Glomerular visceral epithelial cell (primary cell): ENCODE measurements around the gene FREM2.

Experiments used
- DNase-seq: peaks from one replicate; pipeline ENCODE4 v3.0.0-alpha.2; 2016; ENCODE audit errors: extremely low spot score

Gene FREM2, protein sequence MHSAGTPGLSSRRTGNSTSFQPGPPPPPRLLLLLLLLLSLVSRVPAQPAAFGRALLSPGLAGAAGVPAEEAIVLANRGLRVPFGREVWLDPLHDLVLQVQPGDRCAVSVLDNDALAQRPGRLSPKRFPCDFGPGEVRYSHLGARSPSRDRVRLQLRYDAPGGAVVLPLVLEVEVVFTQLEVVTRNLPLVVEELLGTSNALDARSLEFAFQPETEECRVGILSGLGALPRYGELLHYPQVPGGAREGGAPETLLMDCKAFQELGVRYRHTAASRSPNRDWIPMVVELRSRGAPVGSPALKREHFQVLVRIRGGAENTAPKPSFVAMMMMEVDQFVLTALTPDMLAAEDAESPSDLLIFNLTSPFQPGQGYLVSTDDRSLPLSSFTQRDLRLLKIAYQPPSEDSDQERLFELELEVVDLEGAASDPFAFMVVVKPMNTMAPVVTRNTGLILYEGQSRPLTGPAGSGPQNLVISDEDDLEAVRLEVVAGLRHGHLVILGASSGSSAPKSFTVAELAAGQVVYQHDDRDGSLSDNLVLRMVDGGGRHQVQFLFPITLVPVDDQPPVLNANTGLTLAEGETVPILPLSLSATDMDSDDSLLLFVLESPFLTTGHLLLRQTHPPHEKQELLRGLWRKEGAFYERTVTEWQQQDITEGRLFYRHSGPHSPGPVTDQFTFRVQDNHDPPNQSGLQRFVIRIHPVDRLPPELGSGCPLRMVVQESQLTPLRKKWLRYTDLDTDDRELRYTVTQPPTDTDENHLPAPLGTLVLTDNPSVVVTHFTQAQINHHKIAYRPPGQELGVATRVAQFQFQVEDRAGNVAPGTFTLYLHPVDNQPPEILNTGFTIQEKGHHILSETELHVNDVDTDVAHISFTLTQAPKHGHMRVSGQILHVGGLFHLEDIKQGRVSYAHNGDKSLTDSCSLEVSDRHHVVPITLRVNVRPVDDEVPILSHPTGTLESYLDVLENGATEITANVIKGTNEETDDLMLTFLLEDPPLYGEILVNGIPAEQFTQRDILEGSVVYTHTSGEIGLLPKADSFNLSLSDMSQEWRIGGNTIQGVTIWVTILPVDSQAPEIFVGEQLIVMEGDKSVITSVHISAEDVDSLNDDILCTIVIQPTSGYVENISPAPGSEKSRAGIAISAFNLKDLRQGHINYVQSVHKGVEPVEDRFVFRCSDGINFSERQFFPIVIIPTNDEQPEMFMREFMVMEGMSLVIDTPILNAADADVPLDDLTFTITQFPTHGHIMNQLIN (N-terminal part only)

DNA sequence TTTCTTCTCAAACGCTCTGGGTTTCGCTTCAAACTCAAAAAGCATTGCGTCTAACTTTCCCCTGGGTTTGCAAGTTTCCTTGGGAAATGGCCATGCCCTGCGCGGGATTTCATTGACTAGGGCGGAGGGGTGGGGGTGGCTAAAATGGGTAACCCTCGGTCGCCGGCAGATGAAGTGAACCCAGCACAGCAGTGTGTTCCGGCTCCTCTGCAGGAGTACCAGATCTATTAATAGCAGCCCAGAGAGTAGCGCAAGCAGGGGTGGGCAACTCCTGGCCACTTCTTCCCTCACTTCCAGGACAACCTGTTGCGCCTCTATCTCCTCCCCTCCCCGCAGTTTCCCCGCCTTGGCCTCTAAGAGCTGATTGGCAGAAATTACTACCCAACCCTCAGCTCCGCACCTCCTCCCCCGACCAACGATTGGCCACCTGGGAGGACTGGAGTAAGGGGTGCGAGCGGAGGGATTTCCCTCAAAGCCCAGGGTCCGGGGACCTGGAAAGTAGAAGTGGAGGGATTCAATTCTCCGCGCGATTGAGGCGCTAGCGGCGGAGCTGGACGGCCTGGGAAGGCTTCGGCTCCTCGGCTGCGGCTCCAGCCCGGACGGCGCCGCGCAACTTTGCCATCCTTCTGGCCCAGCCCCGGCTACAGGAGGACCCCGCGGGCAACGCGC is at the start of gene FREM2:
TSS of gene FREM2 (plus strand) at position 501 of the 669 bp plus-strand sequence. CDS start 268 bp downstream, outside the sequence.
- DNase-seq = peak; percentile 71

DNA sequence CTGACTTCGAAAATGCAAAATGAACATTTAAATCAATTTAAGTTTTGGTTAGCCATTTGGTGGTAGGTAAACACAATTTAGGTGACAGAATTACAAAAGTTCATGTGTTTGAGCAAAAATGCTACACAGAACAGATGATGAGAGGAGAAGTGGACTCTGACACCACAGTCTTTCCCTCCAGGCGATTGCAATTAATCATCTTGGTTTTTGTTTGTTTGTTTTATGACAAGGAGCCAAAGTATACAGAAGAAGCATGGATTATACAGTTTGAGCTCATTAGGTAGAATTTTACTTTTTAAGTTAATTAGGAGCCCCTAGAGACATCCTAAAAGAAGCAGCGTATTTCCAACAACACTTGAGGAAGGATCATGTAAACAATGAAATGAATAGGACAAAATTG is 49.3 kb upstream of the FREM2 start:
- DNase-seq = no peak

DNA sequence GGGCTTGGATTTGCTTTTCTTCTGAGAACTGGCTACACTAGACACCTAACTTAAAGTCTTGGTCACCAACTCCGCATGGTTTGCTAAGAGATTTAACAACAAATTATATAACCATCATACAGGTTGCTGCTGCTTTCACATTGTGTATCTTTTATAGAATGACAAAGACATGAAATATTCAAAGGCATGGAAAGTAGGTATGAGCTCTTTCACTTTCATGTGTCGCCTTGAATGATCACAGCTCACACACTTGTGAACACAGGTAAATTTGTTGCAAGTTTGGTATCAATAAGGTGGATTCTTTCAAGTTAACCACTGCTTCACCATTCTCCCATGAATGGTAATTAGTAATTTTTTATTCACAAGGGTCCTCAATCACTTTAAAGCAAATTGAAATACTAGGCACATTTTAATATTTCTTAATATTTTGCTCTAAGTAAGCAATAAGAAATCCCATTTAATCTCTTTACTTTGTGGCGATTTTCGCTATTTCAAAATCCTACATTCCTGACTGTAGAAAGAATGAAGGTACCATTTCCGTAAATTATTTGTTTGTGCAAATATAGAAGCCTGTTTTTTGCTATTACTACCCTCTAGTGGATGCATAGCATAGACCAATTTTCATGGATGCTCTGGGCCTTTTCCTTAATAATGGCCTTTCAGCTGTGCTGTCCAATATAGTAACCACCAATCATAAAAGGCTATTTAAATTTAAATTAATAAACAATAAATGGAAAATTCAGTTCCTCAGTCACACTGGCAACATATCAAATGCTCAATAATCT is 45.5 kb upstream of the FREM2 start:
- no peak for DNase-seq

DNA sequence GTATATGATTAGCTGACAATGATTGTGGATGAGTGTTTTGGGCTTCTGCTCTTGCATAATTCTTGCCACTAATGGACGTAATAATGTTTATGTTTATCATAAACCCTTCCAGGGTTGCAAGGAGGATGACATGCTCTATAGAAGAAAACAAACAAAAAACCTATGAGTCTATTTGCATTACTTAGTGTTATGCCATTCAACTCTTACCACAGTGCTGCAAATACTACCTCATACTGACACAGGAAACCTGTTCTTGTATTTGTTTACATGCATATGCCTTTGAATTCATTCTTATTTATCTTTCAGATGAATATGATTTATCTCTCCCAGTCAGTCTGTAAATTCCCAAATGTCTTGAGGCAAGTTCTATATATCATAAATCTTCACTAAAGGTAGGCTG is 39.6 kb upstream of the FREM2 start:
- DNase-seq = no peak

DNA sequence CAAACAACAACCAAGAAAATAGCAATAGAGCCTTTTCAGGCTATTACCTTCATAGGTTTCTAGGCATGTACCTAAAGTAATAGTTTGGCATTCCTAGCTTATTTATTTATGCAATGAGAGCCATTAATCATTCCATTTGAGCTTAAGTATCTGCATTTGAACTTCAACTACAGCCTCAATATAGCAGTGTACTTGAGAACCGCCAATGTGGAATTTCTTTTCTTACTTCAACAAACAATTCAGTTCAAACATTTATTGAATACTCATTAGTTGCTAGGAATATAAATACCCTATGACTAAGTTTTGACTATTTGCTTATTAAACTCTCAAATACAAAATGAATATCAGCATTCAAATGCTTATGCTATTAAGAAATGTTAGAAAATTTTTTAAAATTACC is 38.0 kb upstream of the FREM2 start:
- DNase-seq = no peak

DNA sequence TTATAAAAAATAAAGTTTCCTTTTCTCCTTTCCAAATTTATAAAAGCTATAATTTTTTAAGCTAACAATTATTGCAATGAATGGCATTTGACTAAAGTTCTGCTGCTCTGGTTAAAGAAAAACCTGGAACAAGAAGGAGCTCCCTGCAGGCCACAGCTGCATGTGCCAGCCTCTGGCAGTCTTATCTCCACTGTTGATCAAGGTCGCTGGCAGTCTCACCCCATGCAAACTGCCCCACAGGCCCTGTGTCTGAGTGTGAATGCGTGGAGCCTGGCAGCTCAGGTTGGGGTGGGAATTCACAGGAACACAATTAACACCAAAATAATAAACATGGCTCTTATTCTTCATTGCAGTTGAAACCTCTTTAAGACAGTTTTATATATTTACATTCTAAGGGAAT is 30.2 kb upstream of the FREM2 start:
- DNase-seq = no peak

DNA sequence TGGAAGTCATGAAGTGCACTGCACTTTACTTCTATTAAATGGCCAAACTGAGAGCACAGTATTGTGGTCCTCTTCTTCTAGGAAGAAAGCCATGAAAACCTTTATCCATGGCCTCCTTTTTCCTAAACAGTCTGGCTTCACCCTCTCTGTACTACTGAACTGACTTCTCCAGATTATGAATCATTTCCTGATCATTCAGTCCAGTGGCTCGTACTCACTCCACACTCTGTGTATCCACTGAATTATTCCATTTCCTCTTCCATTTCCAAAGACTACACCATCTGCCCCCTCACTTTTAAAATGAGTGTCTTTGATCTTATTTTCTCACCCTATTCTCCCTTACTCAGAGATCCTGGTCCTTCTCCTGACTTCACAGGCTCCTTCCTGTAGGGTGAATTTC is 29.7 kb upstream of the FREM2 start:
- DNase-seq = peak; percentile 17

DNA sequence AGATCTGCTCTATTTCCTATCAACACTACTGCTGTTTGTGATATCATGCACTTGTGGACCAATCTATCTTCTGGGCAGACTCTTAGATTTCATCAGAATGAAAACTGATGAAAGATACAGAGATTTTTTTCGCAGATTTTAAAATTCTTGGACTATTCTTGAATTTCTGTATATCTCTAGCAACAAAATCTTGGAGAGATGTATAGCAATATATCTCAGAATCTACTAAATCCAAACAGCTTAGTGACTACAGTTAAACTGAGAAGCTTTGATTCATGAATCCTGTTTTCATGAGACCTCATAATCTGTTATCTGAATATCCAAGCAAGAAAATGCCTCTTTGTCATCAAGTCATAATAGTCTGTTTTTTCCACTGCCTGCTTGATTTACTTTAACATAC is 28.0 kb upstream of the FREM2 start:
- no peak for DNase-seq

DNA sequence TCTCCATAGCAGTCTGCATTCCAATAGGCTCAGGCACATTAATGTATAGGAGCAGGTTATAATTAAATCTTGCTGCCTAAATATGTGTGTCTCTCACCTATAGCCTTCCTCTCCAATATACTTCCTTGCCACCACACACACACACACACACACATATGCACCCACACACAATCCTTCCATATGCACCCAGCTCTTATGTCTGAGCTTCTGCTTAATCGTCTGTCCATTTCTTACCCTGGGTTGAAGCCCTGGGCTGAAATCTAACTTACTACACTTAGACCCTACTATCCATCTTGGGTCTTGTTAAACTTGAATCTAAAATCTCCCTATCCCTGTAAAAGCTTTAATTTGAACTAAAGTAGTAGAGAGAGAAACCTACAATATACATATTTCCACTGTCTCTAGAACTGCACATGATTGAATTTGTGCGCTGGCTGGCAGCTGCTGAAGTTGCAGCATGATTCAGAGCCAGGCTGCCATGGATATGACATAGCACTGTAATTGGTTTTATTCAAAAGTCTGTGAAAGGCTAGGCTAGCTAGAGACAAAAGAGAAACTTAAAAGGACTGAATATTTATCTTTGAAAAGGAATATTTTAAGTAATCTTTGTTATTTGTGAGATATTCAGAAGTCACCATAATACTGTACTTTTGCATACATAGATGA is 25.7 kb upstream of the FREM2 start:
- no peak for DNase-seq

DNA sequence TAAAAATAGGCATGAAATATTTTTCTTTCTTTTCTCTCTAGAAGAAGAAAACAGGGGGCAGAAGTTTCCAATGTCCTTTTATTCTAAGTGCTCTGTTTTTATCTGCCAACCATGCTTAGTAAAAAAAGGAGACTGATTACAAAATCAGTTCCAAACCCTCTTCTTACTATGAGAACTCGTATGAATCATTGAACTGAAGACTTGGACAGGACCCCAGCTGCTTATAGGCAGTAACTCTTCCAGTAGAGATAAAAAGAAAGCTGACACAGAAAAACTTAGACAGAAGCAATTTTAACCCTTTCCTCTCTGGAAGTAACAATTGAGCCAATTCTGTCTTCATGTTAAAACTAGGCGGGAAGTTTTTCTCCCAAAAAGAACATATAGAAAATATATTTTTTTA is 24.5 kb upstream of the FREM2 start:
- peak; percentile 3 for DNase-seq

DNA sequence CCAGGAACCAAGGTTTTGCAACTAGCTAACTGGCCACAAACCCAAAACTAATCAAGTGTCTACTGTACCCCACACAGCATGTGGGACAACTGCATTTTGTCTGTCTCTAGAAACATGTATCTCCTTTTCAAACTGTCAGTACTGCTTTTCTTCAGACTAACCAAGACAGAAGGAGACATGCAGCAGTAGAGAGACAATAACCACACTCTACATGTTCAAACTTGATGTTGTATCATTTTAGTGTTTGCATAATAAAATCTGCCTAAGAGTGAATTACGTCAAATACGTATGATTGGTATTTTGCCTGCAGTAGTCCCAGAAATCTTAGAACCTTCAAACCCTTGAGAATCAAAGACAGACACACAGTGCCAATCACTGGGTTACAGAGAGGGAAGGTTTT is 22.0 kb upstream of the FREM2 start:
- DNase-seq = no peak

DNA sequence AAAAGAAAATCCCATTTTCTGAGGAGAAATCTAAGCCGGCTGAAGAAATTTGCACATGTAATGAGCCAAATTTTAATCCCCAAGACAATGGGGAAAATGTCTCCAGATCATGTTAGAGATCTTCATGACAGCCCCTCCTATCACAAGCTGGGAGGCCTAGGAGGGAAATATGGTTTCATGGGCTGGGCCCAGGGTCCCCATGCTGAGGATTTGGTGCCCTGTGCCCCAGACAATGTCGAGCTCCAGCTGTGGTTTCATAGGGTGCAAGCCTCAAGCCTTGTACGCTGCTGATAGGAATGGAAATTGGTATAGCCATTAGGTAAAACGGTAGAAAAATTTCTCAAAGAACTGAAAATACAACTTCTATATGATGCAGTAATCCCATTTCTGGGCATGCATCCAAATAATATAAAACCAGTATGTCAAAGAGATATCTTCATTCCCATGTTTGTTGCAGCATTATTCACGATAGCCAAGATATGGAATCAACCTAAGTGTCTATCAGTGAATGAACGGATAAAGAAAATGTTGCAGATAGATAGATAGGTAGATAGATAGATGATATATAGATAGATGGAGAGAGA is 19.3 kb upstream of the FREM2 start:
- DNase-seq = no peak

DNA sequence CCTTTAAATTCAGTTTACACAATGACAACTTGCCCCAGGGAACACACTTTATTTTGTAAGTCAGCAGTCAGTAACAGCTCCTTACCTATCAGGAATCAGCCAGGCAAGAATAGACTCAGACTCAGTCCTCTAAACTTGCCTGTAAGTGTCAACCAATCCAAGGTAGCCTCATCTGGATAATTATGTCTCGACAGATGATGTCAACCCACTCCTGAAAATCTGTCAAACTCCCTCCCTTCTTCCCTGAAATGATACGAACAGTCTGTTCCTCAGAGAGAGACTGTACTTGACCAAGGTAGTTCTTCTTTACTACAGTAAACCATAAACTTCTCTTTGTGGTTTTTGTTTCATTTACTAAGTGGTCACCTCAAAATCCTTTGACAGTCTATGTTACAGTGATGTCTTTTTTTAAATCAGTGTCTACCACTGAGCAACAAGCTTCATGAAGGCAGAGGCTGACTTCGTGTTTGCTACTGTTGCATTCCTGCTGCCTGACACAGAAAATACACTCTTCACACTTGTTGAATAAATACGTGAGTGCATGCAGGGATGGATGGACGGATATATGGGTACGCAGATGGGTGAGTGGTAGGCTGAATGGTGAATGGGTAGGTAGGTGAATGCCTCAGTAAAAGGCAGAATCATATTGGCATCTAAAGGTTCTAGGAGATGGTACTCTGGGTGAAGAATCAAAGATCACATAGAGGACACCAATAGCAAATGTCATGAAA is 17.5 kb upstream of the FREM2 start:
- no peak for DNase-seq

DNA sequence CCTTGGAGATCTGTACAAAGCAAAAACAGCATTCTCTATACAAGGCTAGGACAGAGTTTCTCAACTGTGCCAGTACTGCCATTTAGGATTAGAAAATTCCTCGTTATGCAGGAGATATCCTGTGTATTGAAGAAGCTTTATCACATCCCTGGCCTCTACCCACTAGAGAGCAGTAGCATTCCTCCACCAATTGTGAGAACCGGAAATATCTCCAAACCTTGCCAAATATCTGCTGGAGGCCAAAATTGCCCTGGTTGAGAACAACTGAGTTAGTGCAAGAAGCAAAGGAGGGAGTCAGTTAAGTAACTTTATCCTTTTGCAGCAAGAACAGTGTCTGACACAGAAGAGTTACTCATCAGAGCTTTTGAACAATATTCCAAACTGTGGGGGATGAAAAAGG is 16.2 kb upstream of the FREM2 start:
- no peak for DNase-seq

DNA sequence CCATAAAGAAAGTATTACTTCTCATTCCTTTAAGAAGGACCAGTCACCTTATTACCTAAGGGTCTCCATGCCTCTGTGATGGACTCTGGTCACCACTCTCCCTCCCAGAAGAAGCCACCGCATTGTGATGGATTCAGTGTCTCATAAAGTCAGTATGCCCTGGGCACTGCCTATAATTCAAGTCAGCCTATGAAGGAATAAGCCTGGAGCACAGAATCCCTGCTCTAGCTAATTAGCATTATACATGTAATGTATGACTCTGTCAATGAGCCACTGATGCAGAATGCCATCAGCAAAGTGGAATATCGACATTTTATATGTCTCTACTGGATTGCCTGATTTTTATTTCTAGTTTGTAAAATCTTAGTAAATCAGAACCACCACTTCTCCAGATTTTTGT is 14.9 kb upstream of the FREM2 start:
- DNase-seq = no peak

DNA sequence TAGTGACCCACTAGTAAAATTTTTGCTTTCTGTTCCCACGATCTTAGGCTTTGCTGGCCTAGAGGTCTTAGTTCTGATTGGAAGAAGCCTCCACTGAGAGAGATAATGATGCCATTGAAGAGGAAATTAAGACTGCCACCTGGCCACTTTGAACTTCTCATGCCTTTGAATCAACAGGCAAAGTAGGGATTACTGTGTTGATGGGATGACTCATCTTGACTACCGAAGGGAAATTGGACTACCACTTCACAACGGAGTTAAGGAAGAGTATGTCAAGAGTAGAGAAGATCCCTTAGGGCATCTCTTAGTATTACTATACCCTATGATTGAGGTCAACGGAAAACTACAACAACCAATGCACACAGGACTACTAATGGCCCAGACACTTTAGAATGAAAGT is 12.7 kb upstream of the FREM2 start:
- DNase-seq = no peak

DNA sequence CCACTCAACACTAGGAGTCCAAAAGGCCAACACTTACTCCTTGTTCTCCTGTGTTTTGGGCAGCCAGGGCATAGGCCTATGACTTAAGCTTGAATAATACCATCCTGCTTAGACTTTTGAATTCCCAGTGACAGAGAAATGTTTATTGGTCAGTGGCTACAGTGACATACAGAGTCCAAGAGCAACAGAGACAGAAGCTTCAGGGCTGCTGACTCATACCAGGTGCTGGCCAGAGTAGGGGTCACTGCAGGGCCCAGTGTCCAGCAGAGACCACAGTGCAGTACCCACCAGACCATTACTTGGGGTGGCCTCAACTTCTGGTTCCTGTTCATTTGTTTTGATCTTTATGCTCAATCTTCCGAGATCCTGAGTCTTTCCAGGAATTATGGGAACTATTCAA is 6.0 kb upstream of the FREM2 start:
- no peak for DNase-seq

DNA sequence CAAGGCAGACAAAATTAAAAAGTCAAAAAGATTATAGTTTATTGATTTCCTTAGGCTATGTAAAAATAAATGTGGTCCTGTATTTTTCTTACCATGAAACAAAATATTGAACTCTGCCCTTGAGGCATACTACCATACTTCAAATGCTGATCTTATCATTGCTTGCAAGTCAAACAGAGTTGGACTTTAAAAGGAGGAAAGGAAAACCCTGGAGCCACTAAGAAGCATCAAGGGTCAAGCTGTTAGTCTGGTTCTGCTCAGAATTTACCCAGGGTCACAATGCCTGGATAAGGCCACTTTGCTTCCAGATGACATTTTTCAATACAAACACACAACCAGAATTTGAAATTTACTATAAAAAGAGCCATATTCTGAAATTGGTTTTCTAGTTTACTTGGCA is 2.2 kb upstream of the FREM2 start:
- no peak for DNase-seq

DNA sequence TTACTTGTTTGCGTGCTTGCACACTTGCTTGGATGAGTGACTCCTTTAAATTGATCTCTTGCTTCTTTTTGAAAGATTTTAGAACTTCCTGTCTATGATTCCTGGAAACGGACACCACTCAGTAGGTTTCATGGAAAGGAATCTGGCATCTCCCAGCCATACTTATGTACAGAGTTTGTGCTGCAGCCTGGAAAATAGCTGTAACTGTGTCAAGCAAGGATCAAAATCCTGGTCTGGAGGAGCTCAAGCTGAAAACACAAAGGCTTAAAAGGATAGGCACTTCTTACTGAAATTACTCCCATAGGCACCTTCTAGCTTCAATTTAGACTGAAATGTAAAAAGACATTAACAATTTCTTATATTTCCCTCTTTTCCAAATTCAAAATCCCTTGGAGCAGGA is 1.4 kb upstream of the FREM2 start:
- DNase-seq = no peak
